Measurements from ENCODE around the gene LCN12.

GRCh38 chr9:136913701-136914438, 38.2 kb upstream of the LCN12 start:
- TF ChIP-seq CTCF (IDR thresholded peaks at IDR 0.05) (no peak), TCF7L2 (IDR thresholded peaks at IDR 0.05; ENCODE audit: low read depth, low read length) (no peak), REST (IDR thresholded peaks at IDR 0.05; ENCODE audit: insufficient read depth in 1 of 2, low read depth in 2 of 2, low read length in 1 of 2) (no peak), SIN3A (IDR thresholded peaks at IDR 0.05; ENCODE audit: borderline replicate concordance, insufficient read depth, low read depth, low read length) (no peak)

Measured in Panc1 (cell line).